Stimulated activated CD8-positive, alpha-beta memory T cell treated with anti-CD3 and anti-CD28 coated beads, Interleukin-15, amount 100 ng/mL, for 24 hours (primary cell): ENCODE measurements around the gene CAPZA2.
"Not testable (repeated sequence)": the region's sequence is repeated elsewhere in the genome, so short reads cannot be mapped to it uniquely, and the experiment has no call there.

Source experiments
- DNase-seq: peaks from one replicate; pipeline ENCODE4 v3.0.0-alpha.2; 2020; ENCODE audit warnings: low read depth

Gene CAPZA2

DNA sequence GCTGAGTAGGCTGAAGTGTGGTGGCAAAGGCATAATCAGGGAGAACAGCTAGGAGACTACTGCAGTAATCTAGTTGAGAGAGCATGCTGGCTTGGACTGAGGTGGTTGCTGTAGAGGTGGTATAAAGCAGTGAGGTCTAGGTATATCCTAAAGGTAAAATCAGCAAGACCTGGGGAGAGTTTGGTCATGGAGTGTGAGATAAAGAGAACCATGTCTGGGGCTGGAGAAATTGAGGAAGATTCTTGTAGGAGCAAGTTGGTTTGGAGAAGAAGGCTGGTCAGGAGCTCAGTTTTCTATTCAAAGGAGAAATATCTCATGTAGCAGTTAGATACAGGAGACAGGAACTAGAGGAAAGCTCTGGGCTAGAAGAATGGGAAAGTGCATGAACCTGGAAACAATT lies 58.0 kb downstream of the CAPZA2 start:
- DNase-seq: no peak

DNA sequence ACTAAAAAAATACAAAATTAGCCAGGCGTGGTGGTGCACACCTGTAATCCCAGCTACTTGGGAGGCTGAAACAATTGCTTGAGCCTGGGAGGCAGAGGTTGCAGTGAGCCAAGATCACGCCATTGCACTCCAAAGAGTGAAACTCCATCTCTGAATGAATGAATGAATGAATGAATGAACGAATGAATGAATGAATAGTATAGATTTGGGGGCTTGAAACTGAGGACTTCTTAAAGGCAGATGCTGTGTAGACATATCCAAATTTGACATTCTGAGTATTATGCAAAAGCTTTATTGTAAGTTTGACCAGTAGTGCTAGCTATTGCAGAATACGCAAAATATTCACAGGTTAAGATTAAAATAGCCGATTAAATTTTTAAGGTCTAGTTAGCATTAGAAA lies 60.2 kb downstream of the CAPZA2 start:
- DNase-seq: no peak

- no peak for DNase-seq
Measured at GRCh38 chr7:116924741-116925140, 62.4 kb downstream of the CAPZA2 start.

DNA sequence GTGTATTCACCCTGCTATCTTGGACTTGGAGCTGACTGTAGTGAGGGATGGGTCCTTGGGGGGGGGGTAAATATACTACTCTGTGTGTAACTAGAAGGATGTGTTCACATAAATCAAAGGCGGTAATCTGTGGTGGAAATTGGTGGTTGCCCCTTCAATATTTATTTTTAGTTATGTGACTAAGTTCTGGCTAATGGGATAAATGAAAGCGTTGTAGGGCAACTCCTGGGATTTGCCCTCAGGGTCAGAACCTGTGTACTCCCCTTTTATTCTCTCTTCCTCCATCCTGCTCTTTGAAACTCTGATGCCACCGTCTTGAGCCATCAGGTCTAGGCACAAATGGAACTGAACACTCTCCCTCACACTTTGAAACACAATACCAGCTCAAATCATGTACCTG lies 66.6 kb downstream of the CAPZA2 start:
- no peak for DNase-seq

DNA sequence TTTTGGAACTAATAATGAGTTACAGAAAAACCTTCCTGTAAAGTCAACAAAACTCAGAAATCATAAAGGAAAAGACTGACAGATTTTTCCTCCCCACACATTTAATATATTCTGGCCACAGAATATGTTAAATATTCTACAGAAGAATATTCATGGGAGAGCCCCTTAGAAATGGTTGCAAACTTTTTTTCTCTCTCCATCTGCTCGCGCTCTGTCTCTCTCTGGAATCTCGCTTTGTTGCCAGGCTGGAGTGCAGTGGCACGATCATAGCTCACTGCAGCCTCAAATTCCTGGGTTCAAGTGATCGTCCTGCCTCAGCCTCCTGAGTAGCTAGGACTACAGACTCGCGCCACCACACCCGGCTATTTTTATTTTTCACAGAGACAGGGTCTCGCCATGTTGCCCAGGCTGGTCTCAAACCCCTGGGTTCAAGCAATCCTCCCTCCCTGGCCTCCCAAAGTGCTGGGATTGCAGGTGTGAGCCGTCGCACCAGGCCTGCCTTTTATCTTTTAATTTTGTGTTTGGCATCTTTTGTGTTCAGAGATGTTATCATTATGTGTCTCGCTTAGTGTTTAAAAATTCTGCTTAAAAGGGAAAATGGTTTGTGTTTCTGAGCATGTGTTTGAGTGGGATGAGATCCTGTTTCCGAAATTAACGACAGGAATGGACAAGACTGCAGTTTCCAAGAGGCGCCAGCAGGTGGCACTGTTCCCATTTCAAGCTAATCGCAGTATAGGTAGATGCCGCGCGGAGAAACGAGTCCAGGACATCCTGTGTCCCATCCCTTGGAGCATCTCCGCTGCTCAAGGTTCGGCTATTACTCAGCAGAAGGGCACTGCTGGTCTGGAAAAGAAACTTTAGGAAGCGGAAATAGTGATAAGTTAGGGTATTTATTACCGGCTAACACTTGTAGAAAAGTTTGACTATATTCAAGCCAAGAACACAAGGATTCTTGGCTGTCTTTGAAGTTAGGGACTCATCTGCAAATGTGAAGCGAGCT lies 67.8 kb downstream of the CAPZA2 start:
- peak; percentile 55 for DNase-seq

GRCh38 chr7:116932566-116932965 lies 70.2 kb downstream of the CAPZA2 start:
- no peak for DNase-seq

GRCh38 chr7:116933465-116933864 lies 71.1 kb downstream of the CAPZA2 start:
- DNase-seq: no peak

DNA sequence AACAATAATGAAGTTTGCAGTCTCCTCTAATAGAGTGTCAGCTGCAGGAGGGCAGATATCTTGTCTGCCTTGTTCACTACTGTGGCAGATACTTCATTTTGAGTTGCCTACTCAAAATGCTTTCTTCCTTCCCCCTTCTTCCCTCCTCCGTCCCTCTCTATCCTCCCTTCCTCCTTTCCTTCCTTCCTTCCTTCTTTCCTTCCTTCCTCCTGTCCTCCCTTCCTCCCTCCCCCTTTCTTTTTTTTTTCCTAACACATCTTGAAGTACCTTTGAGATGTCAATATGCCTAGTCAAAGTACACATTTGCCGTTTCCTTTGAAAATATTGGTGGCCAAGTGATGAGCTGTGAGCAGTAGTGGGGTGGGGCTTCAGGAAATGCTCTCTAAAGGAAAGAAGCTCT lies 72.2 kb downstream of the CAPZA2 start:
- DNase-seq: no peak

GRCh38 chr7:116936844-116937243 lies 74.5 kb downstream of the CAPZA2 start:
- not testable (repeated sequence) for DNase-seq

DNA sequence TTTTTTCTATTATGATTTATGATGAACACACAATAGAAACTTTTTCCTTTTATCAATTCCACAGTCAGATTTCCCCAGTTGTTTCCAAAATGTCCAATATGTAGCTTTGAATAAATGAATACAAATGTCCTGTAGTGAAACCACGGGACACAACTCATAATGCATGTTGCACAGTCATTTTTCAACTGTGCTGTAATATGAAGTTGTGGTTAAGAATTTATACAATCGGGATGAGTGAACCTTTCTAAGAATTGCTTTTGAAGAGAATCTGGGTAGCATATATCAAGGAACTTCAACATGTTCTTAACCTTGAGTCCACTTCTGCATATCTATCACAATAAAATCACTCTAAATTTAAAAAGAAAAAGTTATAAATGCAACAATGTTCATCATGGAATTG lies 76.3 kb downstream of the CAPZA2 start:
- DNase-seq: no peak

DNA sequence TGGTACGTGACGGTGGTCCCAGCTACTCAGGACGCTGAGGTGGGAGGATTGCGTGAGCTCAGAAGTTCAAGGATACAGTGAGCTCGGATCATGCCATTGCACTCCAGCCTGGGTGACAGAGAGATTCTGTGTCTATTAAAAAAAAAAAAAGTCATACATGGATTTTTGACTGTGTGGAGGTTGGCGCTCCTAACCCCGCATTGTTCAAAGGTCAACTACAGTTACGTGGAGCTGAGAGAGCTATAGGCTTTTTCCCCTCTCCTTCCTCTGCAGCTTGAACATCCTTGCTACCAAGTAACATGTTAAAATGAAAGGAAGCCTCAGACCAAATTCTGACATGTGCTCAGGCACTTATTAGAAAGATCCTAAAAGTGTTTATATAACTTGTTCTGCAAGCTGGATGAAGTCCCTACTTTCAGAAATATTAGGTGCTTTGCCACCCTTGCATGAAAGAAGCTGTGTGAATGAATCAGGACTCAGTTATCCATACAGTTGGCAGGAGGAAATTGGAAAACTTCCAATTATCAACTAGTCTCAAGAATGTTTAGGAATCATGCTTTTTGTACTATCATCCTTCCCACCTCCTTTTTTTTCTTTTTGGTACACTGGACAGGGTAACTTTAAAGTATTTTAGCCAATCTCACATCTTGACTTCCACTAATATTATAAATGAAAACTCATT lies 78.4 kb downstream of the CAPZA2 start:
- DNase-seq: no peak

DNA sequence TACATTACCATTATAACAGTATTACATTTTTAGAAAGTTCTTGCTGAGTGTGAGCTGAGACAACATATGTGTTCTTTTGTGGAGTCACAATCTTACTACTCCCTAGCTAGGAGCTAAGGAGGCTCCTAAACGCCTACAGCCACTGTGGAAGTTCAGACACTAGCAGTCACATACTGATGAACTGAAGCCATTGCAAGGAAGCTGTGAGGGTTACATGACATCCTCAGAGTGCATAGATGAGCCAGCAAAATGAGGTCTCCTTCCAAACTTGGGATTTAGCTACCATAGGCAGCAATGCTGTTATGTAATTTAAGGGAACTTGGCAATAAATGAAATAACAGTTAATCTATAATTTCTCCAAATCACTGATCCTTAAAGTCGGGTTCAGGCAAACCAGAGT lies 80.1 kb downstream of the CAPZA2 start:
- no peak for DNase-seq

DNA sequence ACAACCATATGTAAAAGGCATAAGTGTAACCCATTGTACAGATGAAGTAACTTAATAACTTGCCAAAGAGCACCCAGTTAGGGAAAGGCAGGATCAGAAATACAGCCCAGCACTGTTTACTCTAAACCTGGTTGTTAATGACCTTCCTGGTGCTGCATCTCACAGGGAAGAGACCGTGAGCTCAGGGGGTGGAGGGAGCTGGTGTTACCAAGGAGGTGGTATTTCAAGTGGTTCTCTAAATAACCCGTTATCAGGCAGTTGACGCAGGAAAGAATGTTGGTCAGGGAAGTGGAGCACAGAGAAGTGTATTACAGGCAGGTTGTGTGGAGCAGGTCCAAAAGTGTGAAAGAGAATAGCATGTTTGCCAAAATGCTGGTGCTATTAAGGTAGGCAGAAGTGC lies 86.5 kb downstream of the CAPZA2 start:
- DNase-seq: no peak

DNA sequence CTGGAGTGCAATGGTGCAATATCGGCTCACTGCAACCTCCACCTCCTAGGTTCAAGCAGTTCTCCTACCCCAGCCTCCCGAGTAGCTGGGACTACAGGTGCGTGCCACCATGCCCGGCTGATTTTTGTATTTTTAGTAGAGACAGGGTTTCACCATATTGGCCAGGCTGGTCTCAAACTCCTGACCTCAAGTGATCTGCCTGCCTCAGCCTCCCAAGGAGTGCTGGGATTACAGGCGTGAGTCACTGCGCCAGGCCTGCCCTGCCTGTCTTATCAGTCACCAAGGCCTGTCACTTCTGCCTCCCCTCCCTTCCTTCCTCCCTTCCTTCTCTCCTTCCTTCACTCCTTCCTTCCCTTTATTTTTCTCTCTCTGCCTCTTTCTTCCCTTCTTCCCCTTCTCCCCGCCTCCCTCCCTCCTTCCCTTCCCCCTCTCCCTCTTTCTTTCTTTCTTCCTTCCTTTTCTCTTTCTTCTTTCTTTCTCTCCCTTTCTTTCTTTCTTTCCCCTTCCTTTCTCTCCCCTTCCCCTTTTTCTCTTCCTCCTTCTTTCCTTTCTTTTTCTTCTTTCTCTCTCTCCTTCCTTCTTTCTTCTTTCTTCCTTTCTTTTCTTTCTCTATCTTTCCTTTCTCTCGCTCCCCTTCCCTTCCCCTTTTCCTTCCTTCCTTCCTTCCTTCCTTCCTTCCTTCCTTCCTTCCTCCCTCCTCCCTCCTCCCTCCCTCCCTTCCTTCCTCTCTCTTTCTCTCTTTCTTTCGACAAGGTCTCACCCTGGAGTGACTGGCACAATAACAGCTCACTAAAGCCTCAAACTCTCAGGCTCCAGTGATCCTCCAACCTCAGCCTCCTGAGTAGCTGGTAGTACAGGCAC lies 87.8 kb downstream of the CAPZA2 start:
- DNase-seq: no peak

- DNase-seq: no peak
Measured at GRCh38 chr7:116950889-116951351, 88.5 kb downstream of the CAPZA2 start.

GRCh38 chr7:116951366-116952292 lies 89.2 kb downstream of the CAPZA2 start:
- no peak for DNase-seq

- no peak for DNase-seq
Measured at GRCh38 chr7:116952635-116953371, 90.4 kb downstream of the CAPZA2 start.

DNA sequence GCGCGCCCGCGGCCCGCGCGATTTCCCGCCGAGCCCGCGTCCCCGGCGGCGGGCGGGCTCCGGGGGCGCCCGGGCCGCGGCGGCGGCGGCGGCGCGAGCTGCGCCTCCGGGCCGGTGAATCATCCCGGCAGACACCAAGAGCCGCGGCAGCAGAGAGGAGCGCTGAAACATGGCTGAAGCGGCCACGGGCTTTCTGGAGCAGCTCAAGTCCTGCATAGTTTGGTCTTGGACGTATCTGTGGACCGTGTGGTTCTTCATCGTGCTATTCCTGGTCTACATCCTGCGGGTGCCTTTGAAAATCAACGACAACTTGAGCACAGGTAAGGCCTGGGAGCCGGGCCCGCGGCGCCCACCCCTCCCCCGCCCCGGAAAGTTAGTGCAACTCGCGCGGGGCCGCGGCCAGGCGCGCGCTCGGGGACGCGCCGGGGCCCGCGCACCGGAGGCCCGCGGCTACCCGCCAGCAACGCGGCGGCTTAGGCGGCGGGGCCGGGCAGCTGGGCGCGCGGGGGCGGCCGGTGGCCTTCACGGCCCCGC lies 91.1 kb downstream of the CAPZA2 start, which contains the start of gene ST7:
Gene ST7 (plus strand): TSS at position 130 of the 534 bp plus-strand sequence. CDS start 40 bp downstream, at position 170.
- peak; percentile 42 for DNase-seq

GRCh38 chr7:116953906-116954838 lies 91.8 kb downstream of the CAPZA2 start:
- peak; percentile 7 for DNase-seq
